Adrenal gland (tissue), 5 donors: ENCODE data around the gene WFS1.

Experiments
- CTCF ChIP-seq, 6 experiments: fragments of 450-650 bp in 4 of 6; fragments of 200-600 bp in 2 of 6; sonication (generic) in 1 of 6; IDR thresholded peaks; 1 replicate in 5 of 6; 2 replicates in 1 of 6; pipeline versions ENCODE4 v1.5.1 to v1.8.0; 2016 to 2021; ENCODE audit warnings: antibody characterized with exemption in 6 of 6, mild to moderate bottlenecking in 2 of 6, moderate library complexity in 1 of 6
- POLR2A ChIP-seq, 2 donors: fragments of 450-650 bp; IDR thresholded peaks; one replicate each; pipeline ENCODE4 v1.6.1; 2017; ENCODE audit warnings: antibody characterized with exemption in 2 of 2, mild to moderate bottlenecking in 2 of 2, moderate library complexity in 1 of 2
- donor health status: DM: no; HTN: no; CAD: no.

GRCh38 chr4:6346373-6347110 is 76.9 kb downstream of the WFS1 start:
- no peak for TF ChIP-seq CTCF (IDR thresholded peaks at IDR 0.05)
- TF ChIP-seq POLR2A (IDR thresholded peaks at IDR 0.05), result no peak
